Uterus (tissue), 4 donors: Measurements from ENCODE around the gene SLC4A1. TPM values are rescaled to one million over a fixed set of nuclear protein-coding genes. Genes with fewer than 3 reads are reported as not detected.

Source experiments
- DNase-seq, 2 donors: peaks; one replicate each; pipeline ENCODE4 v3.0.0-alpha.2; 2019 to 2020
- H3K27ac ChIP-seq, 2 donors: fragments of 200-600 bp; sonication (generic); 1 replicate in 1 of 2; 2 replicates in 1 of 2; pipeline ENCODE4 v1.5.1; 2016 to 2018
- H3K27me3 ChIP-seq, 2 donors: fragments of 200-600 bp; sonication (generic); one replicate each; pipeline ENCODE4 v1.5.1; 2018 to 2019; ENCODE audit warnings: control low read depth in 1 of 2
- H3K36me3 ChIP-seq, 2 donors: fragments of 200-600 bp; sonication (generic); one replicate each; pipeline ENCODE4 v1.5.1; 2019; ENCODE audit warnings: control low read depth in 1 of 2
- H3K4me1 ChIP-seq, 2 donors: fragments of 200-600 bp; sonication (generic); one replicate each; pipeline ENCODE4 v1.5.1; 2018 to 2019; ENCODE audit warnings: control low read depth in 1 of 2
- H3K4me3 ChIP-seq, 2 donors: fragments of 200-600 bp; sonication (generic); 1 replicate in 1 of 2; 2 replicates in 1 of 2; pipeline ENCODE4 v1.5.1; 2018 to 2019; ENCODE audit warnings: mild to moderate bottlenecking in 1 of 2
- H3K9me3 ChIP-seq, 2 donors: fragments of 200-600 bp; sonication (generic); one replicate each; pipeline ENCODE4 v1.5.1; 2019; ENCODE audit warnings: control low read depth in 1 of 2
- POLR2A ChIP-seq, 2 donors: fragments of 450-650 bp; IDR thresholded peaks; one replicate each; pipeline ENCODE4 v1.6.1; 2016; ENCODE audit warnings: antibody characterized with exemption in 2 of 2, mild to moderate bottlenecking in 1 of 2, moderate library complexity in 1 of 2
- intact Hi-C: fragments of 100-400 bp; cut with DNase I; formaldehyde crosslinking; loops from one replicate; pipeline ENCODE4 v1.15.1; 2023; ENCODE audit warnings: low total_unique reads
- total RNA-seq, 4 donors: library from RNA; depleted of rRNA in 3 of 4; stranded (reverse); fragments of >200 nt in 3 of 4; gene quantifications; one replicate each; pipeline versions ENCODE4 v1.1.0 to v1.2.4, GENCODE V29; 2014 to 2023
- TF ChIP-seq, protein P1 (sequence below), 4 experiments: fragments of 200-600 bp in 2 of 4; fragments of 450-650 bp in 2 of 4; sonication (generic) in 2 of 4; IDR thresholded peaks; one replicate each; pipeline ENCODE4 v1.5.1; 2016 to 2019; ENCODE audit warnings: antibody characterized with exemption in 4 of 4, mild to moderate bottlenecking in 2 of 4, moderate library complexity in 1 of 4
- donor health status: DM: yes; HTN: yes; CAD: no.

The SLC4A1 gene
- total RNA-seq, 4 donors from 2014 or later: 8.4 TPM; not detected in 3

DNA sequence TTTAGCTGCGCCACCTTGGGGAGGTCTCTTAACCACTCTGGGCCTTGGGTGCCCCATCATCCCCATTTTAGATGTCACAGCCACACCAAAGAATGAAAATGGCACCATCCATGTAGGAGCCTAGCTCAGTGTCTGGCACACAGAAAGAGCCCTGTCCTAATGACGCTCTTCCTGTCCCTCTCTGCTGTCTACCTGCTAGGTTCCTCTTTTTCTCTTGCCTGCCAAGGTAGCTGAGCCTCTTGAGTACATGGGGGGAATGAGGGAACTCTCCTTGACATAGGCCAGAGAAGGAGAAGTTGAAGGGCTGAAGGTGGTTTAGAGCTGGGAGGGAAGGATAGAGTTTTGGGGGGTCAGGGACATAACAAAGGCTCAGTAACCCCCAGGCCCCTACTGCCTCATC lies 42.3 kb upstream of the SLC4A1 start:
- Histone ChIP-seq H3K27ac (no peak overlapping the region), H3K36me3 (no peaks in the 10 kb centered on the region), H3K4me3 (no peak overlapping the region), H3K27me3 (peaks cover 0 to 8% of the 10 kb centered on the region in 2 donors), H3K9me3 (no peaks in the 10 kb centered on the region), H3K4me1 (peaks cover 0 to 18% of the 10 kb centered on the region in 2 donors)
- TF ChIP-seq, protein P1, sequence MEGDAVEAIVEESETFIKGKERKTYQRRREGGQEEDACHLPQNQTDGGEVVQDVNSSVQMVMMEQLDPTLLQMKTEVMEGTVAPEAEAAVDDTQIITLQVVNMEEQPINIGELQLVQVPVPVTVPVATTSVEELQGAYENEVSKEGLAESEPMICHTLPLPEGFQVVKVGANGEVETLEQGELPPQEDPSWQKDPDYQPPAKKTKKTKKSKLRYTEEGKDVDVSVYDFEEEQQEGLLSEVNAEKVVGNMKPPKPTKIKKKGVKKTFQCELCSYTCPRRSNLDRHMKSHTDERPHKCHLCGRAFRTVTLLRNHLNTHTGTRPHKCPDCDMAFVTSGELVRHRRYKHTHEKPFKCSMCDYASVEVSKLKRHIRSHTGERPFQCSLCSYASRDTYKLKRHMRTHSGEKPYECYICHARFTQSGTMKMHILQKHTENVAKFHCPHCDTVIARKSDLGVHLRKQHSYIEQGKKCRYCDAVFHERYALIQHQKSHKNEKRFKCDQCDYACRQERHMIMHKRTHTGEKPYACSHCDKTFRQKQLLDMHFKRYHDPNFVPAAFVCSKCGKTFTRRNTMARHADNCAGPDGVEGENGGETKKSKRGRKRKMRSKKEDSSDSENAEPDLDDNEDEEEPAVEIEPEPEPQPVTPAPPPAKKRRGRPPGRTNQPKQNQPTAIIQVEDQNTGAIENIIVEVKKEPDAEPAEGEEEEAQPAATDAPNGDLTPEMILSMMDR (IDR thresholded peaks at IDR 0.05): no peak
- TF ChIP-seq POLR2A (IDR thresholded peaks at IDR 0.05): no peak
- no peak for DNase-seq
- intact Hi-C loops: no loop called here

DNA sequence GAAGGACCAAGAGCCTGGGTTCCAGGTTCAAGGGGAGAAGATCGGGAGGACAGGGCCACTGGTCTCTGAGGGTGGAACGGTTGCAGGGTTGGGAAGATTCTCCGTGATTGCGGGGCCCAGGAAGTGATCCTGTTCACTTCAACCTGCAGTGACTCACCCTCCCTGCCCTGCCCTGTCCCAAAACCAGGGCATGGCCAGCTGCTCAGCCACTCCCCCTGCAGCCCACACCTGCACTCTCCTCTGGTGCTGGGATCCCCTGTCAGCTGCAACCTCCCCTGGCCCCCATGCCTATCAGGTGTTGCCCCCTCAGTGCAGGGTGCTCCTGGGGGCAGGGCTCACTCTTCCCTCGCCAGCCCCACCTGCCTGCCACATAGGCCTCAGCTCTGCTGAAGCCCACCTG lies 41.5 kb upstream of the SLC4A1 start:
- TF ChIP-seq POLR2A (IDR thresholded peaks at IDR 0.05): no peak
- TF ChIP-seq, protein P1 (IDR thresholded peaks at IDR 0.05): no peak
- intact Hi-C loops: no loop called here
- H3K27me3 ChIP-seq: peaks cover 0 to 2% of the 10 kb centered on the region in 2 donors

DNA sequence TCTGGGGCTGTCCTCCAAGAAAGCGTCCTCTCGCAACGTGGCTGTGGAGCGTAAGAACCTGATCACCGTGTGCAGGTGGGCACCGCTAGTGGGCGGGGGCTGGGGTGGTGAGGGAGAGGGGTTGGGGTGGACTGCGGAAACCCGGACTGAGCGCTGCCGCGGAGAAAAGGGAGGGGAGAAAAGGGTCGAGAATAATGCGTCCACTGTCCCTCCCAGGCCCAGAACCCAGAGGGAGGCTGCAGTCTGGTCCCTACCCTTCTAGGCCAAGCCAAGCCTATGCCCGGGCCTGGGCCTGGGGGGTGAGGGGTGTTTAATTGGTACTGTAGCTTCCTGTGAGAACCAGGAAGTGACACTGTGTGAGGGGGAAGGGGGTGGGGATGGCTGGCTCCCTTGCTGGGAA lies 40.9 kb upstream of the SLC4A1 start:
- H3K27ac ChIP-seq: no peak overlapping the region
- H3K36me3 ChIP-seq: no peaks in the 10 kb centered on the region
- H3K4me3 ChIP-seq: peak overlapping the region; percentile 33 to 51
- TF ChIP-seq, protein P1 (IDR thresholded peaks at IDR 0.05): no peak
- H3K4me1 ChIP-seq: peaks cover 0 to 12% of the 10 kb centered on the region in 2 donors
- H3K9me3 ChIP-seq: no peaks in the 10 kb centered on the region
- no peaks in the 10 kb centered on the region for H3K27me3 ChIP-seq
- no peak for DNase-seq
- intact Hi-C loops: no loop called here

More for the DNA sequence above, 41.5 kb upstream of the SLC4A1 start:
- Histone ChIP-seq H3K9me3 (no peaks in the 10 kb centered on the region), H3K36me3 (no peaks in the 10 kb centered on the region), H3K4me1 (peaks cover 0 to 12% of the 10 kb centered on the region in 2 donors), H3K4me3 (no peak overlapping the region), H3K27ac (no peak overlapping the region)
- DNase-seq: no peak

DNA sequence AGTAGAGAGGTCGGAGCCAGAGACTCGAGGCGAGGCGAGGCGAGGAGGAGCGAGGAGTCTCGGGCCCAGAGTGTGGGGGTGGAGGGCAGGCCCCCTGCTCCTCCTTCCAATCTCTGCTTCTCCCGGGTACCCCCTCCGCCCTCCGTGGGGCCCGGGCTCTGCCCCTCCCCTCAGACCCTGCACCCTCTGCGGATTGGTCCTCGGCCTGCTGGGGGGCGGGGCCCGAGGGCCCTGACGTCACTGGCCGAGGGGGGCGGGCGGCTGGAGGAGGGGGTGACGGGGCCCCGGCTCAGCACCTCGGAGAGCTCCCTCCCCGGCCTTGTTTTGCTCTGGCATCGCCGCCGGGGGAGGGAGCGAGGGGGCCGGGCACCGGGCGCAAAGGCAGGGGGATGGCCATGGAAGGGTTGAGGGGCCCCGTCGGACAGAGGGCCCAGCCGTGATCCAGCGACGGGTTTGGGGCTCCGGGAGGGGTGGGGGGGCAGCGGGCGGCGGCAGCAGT lies 40.4 kb upstream of the SLC4A1 start, which contains the start of gene RUNDC3A:
TSS of gene RUNDC3A (plus strand) at position 282 of the 499 bp plus-strand sequence. CDS start 232 bp downstream, outside the sequence.
- intact Hi-C loops: no loop called here
- peaks cover 0 to 12% of the 10 kb centered on the region in 2 donors for H3K4me1 ChIP-seq
- H3K4me3 ChIP-seq: peak within 1 kb of the TSS; percentile 33 to 51
- H3K9me3 ChIP-seq: no peaks in the 10 kb centered on the region
- peak within 1 kb of the TSS in 1 of 2 donors; percentile 40 for H3K27ac ChIP-seq
- H3K36me3 ChIP-seq: no peaks in the 10 kb centered on the region
- DNase-seq: peak; percentile 78 to 84
- H3K27me3 ChIP-seq: no peaks in the 10 kb centered on the region
- TF ChIP-seq, protein P1 (IDR thresholded peaks at IDR 0.05): no peak
- no peak for TF ChIP-seq POLR2A (IDR thresholded peaks at IDR 0.05)

DNA sequence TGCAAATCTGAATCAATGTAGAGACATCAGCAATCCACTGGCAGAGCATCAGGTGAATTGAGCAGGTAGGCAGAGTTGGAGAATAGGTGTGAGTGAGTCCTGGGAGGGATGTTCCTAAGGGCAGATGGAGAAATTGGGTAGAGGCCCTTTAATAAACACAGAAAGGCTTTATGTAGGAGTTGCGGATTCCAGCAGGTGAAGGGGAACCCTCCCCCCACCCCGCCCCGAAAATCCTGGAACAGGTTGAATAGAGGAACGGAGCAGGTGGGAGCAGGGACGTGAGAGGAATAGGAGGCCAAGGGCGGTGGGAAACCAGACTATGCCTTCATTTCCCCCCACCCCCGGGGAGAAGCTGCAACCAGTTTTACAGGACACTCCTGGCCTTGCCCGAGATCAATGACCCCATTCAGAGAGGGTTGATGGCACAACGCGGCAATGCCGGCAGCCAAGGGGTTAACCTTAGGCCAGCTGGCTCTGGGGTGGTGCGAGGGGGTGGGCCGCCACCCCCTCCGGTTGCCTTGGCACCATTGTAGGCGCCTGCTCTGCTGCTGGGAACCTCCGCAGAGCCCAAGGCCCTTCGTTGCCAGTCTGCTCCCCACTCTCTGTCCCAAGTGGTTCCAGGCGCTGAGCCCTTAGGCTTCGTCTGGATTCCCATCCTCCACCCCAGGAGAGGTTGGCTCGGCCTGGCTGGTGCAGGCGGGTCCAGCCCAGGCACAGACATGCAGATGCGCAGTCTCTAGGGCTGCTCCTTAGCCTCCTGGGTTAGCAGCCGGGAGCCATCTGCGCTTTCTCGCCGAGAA lies 39.7 kb upstream of the SLC4A1 start:
- Histone ChIP-seq H3K36me3 (no peaks in the 10 kb centered on the region), H3K4me1 (peaks cover 0 to 12% of the 10 kb centered on the region in 2 donors), H3K9me3 (no peaks in the 10 kb centered on the region), H3K27ac (peak overlapping the region in 1 of 2 donors; percentile 40), H3K4me3 (peak overlapping the region; percentile 33 to 51), H3K27me3 (no peaks in the 10 kb centered on the region)
- DNase-seq: peak in 1 of 2 donors; percentile 32
- TF ChIP-seq, protein P1 (IDR thresholded peaks at IDR 0.05): no peak
- TF ChIP-seq POLR2A (IDR thresholded peaks at IDR 0.05): no peak
- intact Hi-C loops: no loop called here
